Stimulated activated CD4-positive, alpha-beta T cell treated with anti-CD3 and anti-CD28 coated beads, Interleukin-4, amount 100 ng/mL, for 4 hours (primary cell): Measurements from ENCODE around the gene AMBRA1.
A peak's percentile ranks its signal among the peaks of the same experiment; 100 is the strongest.

Source experiments
- DNase-seq, 2 experiments: peaks; one replicate each; pipeline ENCODE4 v3.0.0-alpha.2; 2020

AMBRA1 gene

GRCh38 chr11:46392421-46393230 lies 201.2 kb downstream of the AMBRA1 start:
- peak; percentile 56 to 75 for DNase-seq

GRCh38 chr11:46391578-46392420 lies 202.0 kb downstream of the AMBRA1 start, which contains the start of gene CHRM4:
Gene CHRM4 (minus strand): TSS chr11:46391776. CDS start chr11:46386557, 5,219 bp downstream.
- no peak for DNase-seq

GRCh38 chr11:46391186-46391577 lies 202.6 kb downstream of the AMBRA1 start:
- DNase-seq: no peak

- DNase-seq: no peak
Observed at GRCh38 chr11:46390331-46391171, 203.3 kb downstream of the AMBRA1 start.

- peak in 1 of 2 experiments; percentile 51 for DNase-seq
Observed at GRCh38 chr11:46389450-46390330, 204.1 kb downstream of the AMBRA1 start.

GRCh38 chr11:46388619-46389449 lies 205.0 kb downstream of the AMBRA1 start:
- DNase-seq: no peak

- no peak for DNase-seq
Observed at GRCh38 chr11:46387919-46388618, 205.8 kb downstream of the AMBRA1 start.

- DNase-seq: no peak
Observed at GRCh38 chr11:46387456-46387855, 206.4 kb downstream of the AMBRA1 start.

GRCh38 chr11:46386674-46387073 lies 207.1 kb downstream of the AMBRA1 start:
- DNase-seq: no peak

- DNase-seq: no peak
Observed at GRCh38 chr11:46386005-46386578, 207.7 kb downstream of the AMBRA1 start.

- no peak for DNase-seq
Observed at GRCh38 chr11:46385169-46386004, 208.4 kb downstream of the AMBRA1 start.

GRCh38 chr11:46383974-46384701 lies 209.7 kb downstream of the AMBRA1 start:
- no peak for DNase-seq

- DNase-seq: no peak
Observed at GRCh38 chr11:46383404-46383758, 210.4 kb downstream of the AMBRA1 start.

- no peak for DNase-seq
Observed at GRCh38 chr11:46382646-46383403, 211.0 kb downstream of the AMBRA1 start.

- no peak for DNase-seq
Observed at GRCh38 chr11:46381819-46382645, 211.8 kb downstream of the AMBRA1 start.

GRCh38 chr11:46381048-46381818 lies 212.6 kb downstream of the AMBRA1 start, which contains the start of gene MDK:
Gene MDK (plus strand): TSS chr11:46381669. CDS start chr11:46382058, 389 bp downstream.
- no peak for DNase-seq
